Endometrial microvascular endothelial cells (primary cell): ENCODE data around the gene DIS3L2. TPM values are rescaled to one million over a fixed set of nuclear protein-coding genes. Genes with fewer than 3 reads are reported as not detected.

Experiments
- in situ Hi-C: cut with HindIII; loops from 2 replicates; pipeline ENCODE4 v1.10.0; 2017; ENCODE audit warnings: low sequenced_read_pairs, low pct_unique_long_range_greater_than_20kb; ENCODE audit errors: inconsistent ontology term
- total RNA-seq: library from RNA; depleted of rRNA; stranded (reverse); fragments of >200 nt; gene quantifications from one replicate; pipeline ENCODE4 v1.2.3, GENCODE V29; 2015; ENCODE audit errors: inconsistent ontology term

Gene DIS3L2
- total RNA-seq, 1 donor from 2014 or later, result 25.8 TPM

DNA sequence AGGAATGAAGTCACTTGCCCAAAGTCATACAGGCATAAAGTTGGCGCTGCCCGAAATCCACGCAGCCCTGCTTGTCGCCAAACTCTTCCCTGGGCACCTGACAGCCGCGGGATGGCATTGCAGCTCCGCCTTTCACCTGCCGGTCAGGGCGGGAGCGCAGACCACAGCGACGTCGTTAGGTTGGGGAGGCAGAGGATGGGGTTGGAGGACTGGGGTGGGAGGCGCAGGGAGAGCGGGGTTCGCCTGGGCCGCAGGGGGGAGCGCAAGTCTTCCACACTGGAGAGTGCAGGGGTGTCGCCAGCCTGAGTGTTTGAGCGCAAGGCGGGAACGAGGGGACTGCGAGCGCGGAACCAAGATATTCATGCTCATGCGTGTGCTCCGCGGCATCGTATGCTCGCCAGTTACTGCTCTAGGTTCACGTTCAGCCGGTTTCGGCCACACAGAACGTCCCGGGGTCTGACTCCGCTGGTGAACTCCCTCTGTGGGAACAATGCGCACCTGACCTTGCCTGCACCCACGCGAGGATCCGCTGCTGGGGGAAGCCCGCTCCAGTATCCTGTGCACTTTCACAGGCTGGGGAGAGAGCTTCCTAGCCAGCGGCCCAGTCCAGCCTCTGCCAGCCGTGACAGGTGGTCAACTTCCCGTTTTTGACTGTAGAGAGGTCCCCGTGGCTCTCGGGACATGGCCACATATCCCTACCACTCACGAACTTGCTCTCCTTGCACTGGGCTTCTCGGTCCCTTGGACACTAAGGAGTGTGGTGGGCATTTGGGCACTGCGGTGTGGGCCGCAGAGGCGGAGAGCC, 34.5 kb upstream of the DIS3L2 start:
- in situ Hi-C loops, result no loop called here

DNA sequence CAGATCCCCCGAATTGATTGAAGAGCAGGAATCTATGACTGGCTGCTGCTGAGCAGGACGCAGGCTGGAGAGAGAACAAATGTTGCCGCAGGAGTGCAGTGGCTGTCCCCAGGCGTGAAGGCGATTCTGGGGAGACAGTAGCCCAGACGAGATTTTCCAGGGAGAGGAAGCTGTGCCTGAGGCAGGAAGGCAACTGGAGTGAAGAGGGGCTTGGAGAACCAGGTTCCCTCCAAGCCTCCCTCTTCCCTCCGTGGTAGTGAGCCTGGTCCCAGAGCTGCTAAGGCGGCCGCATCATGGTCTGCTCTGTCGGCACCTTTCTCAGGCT, 34.0 kb upstream of the DIS3L2 start:
- in situ Hi-C loops, result no loop called here

DNA sequence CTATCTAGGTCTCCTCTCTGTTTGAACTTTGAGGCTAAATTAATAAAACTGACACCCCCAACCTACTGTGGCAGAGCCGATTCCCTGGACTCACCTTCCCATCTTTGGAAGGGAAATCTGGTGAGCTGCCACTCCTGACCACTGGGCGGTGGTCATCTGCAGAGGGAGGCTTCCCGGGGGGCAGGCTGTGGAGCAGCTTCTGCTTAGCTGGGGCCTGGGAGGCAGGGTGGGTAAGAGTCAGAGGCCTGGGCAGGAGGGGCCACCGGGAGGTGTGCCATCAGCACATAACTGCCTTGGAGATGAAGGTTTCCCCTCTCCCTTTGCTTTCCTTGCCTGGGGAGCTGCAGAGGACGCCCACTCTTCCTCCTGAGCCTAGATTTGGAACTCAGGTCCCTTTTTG, 33.0 kb upstream of the DIS3L2 start:
- in situ Hi-C loops, result no loop called here

DNA sequence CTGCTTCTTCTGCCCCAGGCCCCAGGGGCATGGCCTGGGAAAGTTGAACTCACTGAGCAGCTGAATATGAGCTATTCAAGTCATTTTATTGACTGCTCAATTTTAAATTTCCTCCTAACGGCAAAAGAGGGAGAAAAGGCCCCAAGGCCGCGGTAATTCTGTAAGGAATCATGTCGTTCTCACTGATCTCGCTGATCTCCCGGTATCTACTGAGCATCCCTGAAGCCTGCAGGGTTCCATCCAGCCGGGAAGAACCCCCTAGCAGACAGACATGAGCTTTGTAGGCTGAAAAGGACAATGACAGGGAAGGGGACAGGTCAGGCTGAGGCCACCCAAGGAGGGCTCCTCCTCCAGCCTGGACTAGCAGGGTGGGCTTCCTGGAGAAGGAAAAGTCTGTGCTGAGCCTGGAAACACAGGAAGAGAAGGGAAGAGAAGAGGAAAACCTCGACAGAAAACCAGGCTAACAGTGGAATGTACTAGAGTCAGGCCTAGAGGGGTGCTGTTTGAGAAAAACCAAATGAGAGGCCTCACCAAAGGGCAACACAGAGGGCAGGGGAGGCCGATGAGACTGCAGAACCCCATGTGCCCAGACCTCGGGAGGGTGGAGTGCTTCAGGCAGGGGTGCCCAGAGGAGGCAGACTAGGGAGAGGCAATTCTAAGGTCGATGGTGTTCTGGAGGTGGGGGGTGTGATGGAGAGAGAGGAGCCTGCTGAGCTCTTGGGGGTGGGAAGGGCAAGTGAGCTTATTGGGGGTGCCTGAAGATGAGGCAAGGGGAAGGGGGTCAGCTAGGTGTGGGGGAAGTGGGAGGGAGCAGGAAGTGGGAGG, 32.4 kb upstream of the DIS3L2 start:
- in situ Hi-C loops, result no loop called here

DNA sequence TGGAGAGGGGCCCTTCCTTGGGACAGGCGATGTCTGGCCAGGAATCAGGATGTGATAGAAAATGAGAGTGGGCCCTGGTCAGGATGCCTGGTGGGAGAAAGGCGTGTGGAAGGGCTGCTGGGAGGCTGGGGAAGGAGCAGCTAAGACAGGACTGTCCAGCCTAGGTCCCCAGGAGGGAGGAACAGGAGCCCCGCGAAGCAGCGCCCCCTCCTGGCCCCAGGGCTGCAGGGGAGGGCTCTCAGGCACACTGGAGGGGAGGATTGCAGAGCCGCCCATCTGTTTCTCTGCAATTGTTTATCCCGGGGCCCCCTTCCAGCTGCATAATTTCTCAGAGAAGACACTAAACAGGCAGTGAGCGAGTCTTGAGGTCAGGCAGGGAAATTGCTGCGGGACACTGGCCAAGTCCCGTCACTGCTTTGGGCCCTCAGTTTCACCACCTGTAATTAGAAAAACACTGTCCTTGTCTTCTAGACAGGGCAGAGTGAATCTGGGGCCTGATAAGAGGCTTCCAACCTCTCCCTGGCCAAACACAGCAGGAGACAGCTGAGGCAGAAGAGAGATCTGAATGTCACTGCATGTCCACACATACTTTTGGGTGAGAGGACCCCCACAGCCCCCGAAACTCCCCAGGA, 31.4 kb upstream of the DIS3L2 start:
- in situ Hi-C loops, result no loop called here

DNA sequence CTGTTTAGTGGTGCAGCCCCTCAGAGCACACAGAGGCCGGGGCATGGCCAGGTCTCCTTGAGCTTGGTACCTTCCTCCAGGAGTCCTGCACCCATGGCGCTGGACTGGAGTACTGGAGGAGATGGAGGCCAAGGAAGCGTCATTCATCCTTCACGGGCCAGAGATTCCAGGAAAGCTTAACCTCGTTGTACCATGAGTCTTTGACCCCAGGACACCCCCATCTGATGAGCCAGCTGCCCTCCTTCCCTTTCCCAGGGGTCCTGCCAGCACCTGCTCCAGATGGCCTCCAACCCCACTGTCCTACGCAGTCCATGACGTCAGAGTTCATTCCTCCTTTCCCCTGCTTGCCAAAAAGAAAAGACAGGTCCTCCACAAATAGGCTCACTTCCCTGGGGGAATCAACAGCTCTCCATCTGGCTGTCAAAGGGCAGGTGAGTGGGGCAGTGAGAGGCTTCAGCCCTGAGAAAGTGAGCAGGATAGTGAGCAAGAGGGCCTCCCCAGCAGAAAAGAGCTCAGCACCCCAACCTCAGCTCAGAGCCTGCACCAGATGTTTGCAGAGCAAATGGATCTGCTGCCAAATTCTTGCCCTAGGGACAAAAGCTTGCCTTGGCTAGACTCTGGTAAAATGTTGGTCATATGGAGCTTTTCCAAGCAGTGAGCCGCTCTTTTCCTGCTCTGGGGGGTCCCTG, 30.8 kb upstream of the DIS3L2 start:
- in situ Hi-C loops, result no loop called here

DNA sequence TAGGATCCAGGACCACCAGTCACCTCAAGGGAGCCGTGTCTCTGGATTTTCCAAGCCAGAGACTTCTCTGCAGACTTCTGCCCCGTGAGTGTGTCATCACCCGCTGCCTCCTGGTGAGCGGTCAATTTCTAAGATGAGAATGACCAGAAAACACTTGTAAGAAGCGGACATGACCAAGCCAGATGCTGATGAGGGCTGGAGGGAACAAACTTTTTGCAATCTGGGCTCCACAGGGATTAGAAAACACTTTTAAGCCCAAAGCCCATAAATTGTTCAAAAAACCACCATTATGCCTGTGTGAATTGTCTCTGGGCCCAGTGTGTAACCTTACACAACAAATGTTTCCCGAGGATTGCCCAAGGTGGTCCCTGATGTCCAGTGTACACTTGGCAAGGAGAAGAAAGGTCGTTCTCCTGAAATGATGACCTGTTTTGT, 30.0 kb upstream of the DIS3L2 start:
- in situ Hi-C loops, result no loop called here

DNA sequence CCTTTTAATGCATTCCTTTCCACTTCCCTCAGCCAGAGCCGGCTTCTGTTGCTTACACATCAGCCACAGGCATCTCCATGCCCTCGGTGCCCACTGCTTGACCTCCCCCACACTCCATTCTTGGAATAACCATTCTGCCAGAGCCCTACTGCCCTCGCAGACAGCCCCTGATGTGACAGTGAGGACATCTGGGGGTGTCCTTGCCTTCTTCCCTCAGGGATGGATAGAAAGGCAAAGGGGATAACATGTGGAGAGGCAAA, 28.9 kb upstream of the DIS3L2 start:
- in situ Hi-C loops, result no loop called here

DNA sequence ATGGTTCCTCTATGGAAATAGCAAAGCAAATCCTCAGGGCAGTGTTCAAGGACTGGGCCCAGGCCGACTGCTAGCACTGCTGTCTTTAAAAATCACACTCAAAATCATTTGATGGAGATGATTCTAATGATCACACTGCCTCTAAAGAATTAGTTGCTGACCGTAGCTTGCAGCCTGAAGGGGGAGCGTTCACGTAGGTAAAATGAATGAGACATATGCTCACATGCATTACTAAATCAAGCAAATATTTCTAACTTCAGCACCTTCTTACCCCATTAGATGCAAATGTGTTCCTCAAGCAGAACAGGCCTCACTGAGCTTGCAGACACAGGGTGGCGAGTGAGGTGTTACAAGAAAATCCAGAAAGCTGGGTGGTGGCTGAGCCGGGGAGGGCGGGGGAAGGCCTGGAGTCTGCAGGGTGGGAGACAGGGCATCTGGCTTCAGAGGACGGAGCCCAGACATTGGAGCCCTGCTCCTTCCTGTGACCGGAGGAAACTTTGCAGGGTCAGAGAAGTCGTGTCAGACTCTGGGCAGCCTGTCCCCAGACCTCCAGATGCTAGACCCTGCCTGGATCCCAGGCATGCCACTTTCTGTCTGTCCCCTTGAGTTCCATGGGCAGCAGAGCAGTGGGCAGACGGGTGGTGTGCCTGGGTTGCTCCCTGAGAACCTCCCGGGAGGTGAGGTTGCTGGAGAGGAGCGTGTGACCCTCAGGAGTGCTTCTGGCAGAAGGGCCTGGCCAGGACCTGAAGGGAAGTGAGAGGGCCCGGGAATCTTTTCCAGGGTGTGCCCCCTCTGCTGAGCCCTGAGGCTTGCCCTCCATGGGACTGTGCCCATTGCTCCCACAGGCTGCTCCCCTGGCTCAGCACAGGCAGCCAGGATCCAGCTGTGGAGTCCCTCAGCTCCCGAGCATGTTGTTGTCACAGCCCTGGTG, 28.3 kb upstream of the DIS3L2 start:
- in situ Hi-C loops, result no loop called here

DNA sequence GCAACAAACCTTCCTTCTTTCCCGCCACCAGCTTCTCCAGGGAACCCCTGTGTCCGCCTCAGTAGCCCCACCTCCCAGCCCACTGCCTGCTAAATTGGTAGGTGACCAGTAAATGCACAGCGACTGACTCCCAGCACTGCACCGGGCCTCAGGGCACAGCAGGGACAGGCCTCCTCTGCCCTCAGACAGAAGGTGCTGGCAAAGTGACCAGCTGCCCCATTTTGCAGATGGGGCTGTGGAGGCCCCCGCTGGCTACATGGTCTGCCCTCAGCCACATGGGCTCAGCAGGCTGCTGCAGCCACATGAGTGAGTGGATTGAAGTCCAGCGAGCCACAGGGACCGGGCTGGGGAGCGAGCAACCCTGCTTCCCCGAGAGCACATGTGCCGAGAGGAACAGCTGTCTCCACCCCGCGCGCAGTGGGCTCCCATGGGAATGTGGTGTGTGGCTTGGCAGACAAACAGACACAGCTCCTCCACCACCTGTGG, 27.6 kb upstream of the DIS3L2 start:
- in situ Hi-C loops, result no loop called here

DNA sequence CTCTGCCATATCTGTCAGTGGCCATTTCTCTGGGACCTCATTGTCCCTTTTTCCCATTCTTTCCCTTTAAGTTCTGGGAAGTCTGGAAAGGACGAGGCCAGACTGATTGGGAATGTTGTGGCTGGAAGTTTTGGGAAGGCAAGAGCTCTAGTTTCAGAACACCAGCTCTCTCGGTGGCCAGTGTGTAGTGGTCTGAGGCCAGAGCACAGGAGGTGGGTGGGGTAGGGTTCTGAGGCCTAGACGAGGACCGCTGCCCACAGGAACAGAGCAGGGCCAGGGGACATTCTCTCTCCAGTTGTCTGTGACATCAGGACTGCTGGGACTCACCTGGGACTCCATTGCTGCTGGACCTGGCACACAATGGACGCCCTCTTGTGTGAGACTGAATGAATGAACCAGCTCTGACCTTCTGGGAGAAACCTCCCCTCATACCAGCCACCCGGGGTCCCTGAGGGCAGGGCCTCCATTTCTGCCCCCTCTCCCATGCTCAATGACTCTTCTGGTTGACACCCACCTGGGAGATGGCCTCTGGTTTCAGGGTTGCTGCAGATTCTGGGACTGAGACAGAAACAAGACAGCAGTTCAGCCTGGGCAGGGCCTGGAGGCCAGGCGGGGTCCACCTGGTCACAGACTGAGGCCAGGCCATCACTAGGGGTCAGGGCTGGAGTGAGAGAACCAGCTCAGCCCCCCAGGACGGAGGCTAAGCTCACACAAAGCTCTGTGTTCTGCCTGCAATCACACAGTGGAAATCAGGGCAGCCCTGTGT, 26.9 kb upstream of the DIS3L2 start:
- in situ Hi-C loops, result no loop called here

DNA sequence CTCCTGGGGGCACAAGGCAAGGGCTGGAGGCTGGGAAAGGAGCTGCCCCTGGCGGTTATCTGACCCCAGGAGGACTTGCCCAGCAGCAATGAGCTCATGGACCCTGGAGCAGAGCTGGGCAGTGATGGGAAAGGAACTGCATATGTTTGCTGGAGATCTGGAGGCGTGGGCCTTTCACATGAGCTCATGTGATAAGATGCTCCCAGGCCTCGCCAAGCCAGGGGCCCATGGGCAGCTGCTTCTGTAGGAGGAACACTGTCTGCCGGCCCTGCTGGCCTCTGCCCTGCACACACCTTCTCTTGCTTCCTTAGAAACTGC, 26.3 kb upstream of the DIS3L2 start:
- in situ Hi-C loops, result no loop called here

DNA sequence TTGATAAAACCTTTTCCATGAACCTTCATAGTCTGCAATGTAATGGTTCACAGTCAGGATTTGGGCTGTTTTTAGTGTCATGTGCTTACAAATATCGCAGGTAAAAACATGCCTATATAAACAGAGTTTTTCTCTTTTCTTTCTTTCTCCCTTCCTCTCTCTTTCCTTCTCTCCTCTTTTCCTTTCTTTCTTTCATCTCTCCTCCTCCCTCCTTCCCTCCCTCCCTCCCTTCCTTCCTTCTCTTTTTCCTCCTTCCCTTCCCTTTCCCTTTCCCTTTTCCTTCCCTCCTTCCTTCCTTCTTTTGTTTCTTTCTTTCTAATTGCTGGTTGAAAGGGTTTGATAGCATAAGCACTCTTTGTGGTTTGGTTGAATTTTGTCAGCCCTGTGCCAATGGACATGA, 25.7 kb upstream of the DIS3L2 start:
- in situ Hi-C loops, result no loop called here

DNA sequence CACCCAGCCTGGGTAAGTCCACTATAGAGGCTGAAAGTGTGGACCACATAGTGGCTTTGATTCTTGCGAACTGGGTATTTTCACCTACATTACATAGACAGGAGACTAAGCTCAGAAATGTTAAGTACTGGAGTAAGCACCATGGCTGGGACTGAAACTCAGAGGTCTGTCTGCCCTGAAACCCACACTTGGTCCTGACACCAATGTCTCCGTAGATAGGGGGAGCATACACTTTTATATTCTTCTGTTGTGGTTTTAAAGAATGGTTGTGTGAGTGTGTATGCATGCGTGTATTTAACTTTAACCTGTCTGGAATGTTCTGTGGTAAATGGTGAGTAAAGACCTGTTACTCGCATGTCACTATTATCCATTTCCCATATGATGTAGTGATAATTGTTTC, 25.0 kb upstream of the DIS3L2 start:
- in situ Hi-C loops, result no loop called here

DNA sequence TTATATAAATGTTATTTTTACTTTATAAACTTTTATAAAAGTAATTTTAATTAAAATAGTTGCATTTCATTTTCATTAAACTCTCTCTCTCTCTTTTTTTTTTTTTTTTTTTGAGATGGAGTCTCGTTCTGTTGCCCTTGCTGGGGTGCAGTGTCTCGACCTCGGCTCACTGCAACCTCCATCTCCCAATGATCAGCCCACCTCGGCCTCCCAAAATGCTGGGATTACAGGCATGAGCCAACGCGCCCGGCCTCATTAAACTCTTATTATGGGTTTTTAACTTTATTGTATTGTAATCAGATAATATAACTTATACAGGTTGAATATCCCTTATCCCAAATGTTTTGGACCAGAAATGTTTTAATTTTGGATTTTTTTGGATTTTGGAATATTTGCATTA, 24.5 kb upstream of the DIS3L2 start:
- in situ Hi-C loops, result no loop called here

DNA sequence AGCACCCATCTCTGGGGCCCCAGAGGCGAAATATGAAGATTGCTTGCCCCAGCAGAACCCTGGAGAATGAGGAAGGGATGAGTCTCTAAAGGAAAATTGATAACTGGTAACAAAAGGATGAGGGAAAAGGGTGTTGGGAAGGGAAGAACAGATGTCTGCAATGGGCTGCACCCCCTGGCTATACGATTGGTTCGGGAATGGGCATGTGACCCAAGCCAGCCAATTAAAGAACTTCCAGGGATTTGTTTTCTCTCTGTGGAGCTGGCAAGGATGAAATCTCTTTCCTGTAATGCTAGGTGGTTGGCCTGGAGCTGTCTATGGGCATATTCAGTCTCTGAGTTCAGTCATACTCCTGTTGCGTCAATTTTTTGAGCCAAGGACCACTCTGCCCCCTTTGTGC, 22.5 kb upstream of the DIS3L2 start:
- in situ Hi-C loops, result no loop called here

DNA sequence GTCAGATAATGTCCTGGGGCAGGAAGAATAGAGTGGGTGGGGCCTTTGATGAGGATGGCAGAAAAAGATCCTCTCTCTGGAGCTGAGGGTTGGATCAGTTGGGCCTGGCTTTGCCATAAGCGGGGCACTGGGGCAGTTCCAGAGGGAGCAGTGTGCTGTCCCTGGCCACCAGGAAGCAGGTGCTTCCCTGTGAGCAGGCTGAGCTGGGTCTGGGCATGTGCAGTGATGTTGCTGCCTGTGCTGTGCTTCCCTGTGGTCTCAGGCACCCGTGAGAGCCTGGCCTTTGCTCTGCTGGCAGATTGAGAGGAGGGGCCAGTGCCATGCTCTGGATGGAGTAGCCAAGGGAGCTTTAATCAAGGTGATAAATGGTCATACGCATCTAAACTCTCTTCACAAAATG, 20.7 kb upstream of the DIS3L2 start:
- in situ Hi-C loops, result no loop called here

DNA sequence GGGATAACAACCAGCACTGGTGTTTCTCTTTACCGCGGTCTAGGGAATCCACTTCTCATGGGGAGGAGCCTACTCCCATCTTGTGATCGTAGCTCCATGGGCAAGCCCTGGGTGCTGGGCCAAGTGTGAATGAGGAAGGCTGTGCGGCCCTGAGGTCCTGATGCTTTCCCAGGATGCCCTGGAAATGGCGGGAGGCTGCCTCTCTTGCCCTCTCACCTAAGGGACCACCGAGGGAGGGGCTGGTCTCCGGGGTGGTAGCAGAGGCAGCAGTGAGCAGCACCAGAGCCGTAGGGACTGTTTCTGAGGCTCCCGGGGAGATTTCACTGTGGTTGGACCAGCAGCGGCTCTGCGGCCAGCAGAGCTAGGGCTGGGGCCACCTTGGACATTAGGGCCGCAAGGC, 19.8 kb upstream of the DIS3L2 start:
- in situ Hi-C loops, result no loop called here
